GM23338 (cell line): ENCODE data around the gene GGCT. TPM values are rescaled to one million over a fixed set of nuclear protein-coding genes. Genes with fewer than 3 reads are reported as not detected.

Experiments
- ATAC-seq: fragments of 200-7000 bp; cut with Tn5 transposase; 3 replicates; pipeline ENCODE4 v1.9.1; 2020
- DNase-seq: peaks from one replicate; pipeline ENCODE4 v3.0.0-alpha.2; 2015; ENCODE audit warnings: low spot score
- H2AFZ ChIP-seq: fragments of 200-600 bp; sonication (generic); 2 replicates; pipeline ENCODE4 v1.8.0; 2016; ENCODE audit warnings: antibody characterized with exemption, mild to moderate bottlenecking, moderate library complexity
- H3F3A ChIP-seq: fragments of 200-600 bp; sonication (generic); replicated peaks from 2 replicates; pipeline ENCODE4 v1.8.0; 2017; ENCODE audit warnings: antibody characterized with exemption, mixed run types, low read depth
- H3K27ac ChIP-seq: fragments of 200-600 bp; sonication (generic); 2 replicates; pipeline ENCODE4 v1.6.1; 2016; ENCODE audit warnings: low read depth
- H3K27me3 ChIP-seq: fragments of 200-600 bp; sonication (generic); 2 replicates; pipeline ENCODE4 v1.8.0; 2016; ENCODE audit warnings: mild to moderate bottlenecking, mixed run types, moderate library complexity; ENCODE audit not compliant: insufficient read depth
- H3K36me3 ChIP-seq: fragments of 200-600 bp; sonication (generic); 2 replicates; pipeline ENCODE4 v1.8.0; 2016; ENCODE audit warnings: mild to moderate bottlenecking; ENCODE audit not compliant: insufficient read depth
- H3K4me1 ChIP-seq: fragments of 200-600 bp; sonication (generic); 2 replicates; pipeline ENCODE4 v1.8.0; 2016; ENCODE audit warnings: mild to moderate bottlenecking, moderate library complexity; ENCODE audit not compliant: insufficient read depth
- H3K4me2 ChIP-seq: fragments of 200-600 bp; sonication (generic); 2 replicates; pipeline ENCODE4 v1.7.1; 2017; ENCODE audit warnings: mixed run types
- H3K4me3 ChIP-seq: fragments of 200-600 bp; sonication (generic); 2 replicates; pipeline ENCODE4 v1.6.1; 2016; ENCODE audit warnings: mixed run types
- H3K79me2 ChIP-seq: fragments of 200-600 bp; sonication (generic); replicated peaks from 2 replicates; pipeline ENCODE4 v1.8.0; 2017; ENCODE audit warnings: mild to moderate bottlenecking; ENCODE audit not compliant: insufficient read depth
- H3K9me2 ChIP-seq: fragments of 200-600 bp; sonication (generic); 2 replicates; pipeline ENCODE4 v1.8.0; 2017; ENCODE audit not compliant: insufficient read depth
- H4K20me1 ChIP-seq: fragments of 200-600 bp; sonication (generic); replicated peaks from 2 replicates; pipeline ENCODE4 v1.8.0; 2017; ENCODE audit warnings: mild to moderate bottlenecking; ENCODE audit not compliant: insufficient read depth
- H3K27ac Mint-ChIP-seq: 2 replicates; pipeline ENCODE4 v1.8.0; 2020; ENCODE audit warnings: inconsistent platforms, mild to moderate bottlenecking, moderate library complexity, mixed read lengths
- H3K27me3 Mint-ChIP-seq: 3 replicates; pipeline ENCODE4 v1.8.0; 2022; ENCODE audit warnings: low read depth, mild to moderate bottlenecking, moderate library complexity, mixed read lengths, inconsistent platforms; ENCODE audit not compliant: insufficient read depth, poor library complexity
- H3K36me3 Mint-ChIP-seq: 3 replicates; pipeline ENCODE4 v1.8.0; 2021; ENCODE audit warnings: low read depth, mild to moderate bottlenecking, inconsistent platforms, moderate library complexity, mixed read lengths
- H3K4me1 Mint-ChIP-seq: 3 replicates; pipeline ENCODE4 v1.8.0; 2020; ENCODE audit warnings: mild to moderate bottlenecking, inconsistent platforms, mixed read lengths
- H3K4me3 Mint-ChIP-seq: 3 replicates; pipeline ENCODE4 v1.8.0; 2021; ENCODE audit warnings: moderate library complexity, mild to moderate bottlenecking, inconsistent platforms, mixed read lengths
- H3K9me3 Mint-ChIP-seq: 3 replicates; pipeline ENCODE4 v1.8.0; 2020; ENCODE audit warnings: moderate library complexity, mild to moderate bottlenecking, inconsistent platforms, mixed read lengths
- CREB1 ChIP-seq: fragments of 250-450 bp; sonication (Bioruptor Pico); IDR thresholded peaks from 2 replicates; pipeline ENCODE4 v1.5.0; 2020; ENCODE audit warnings: low read depth, mild to moderate bottlenecking, moderate library complexity
- EZH2phosphoT487 ChIP-seq: fragments of 200-600 bp; sonication (generic); IDR thresholded peaks from one replicate; pipeline ENCODE4 v1.8.1; 2018; ENCODE audit warnings: antibody characterized with exemption; ENCODE audit not compliant: unreplicated experiment
- JUNB ChIP-seq: IDR thresholded peaks from one replicate; pipeline ENCODE4 v1.6.1; 2016; ENCODE audit warnings: antibody characterized with exemption; ENCODE audit not compliant: unreplicated experiment
- POLR2AphosphoS5 ChIP-seq: IDR thresholded peaks from 2 replicates; pipeline ENCODE4 v1.6.1; 2016; ENCODE audit warnings: antibody characterized with exemption, low read depth
- ZNF114 ChIP-seq: fragments of 250-450 bp; sonication (Bioruptor Pico); IDR thresholded peaks from 2 replicates; pipeline ENCODE4 v1.5.0; 2020; ENCODE audit warnings: mild to moderate bottlenecking, moderate library complexity
- polyA plus RNA-seq: library from polyadenylated mRNA; unstranded; fragments of >200 nt; fragmentation: Nextera tagmentation; extraction: Ambion mirVana; gene quantifications from 2 replicates; pipeline ENCODE4 v1.2.1, GENCODE V29; 2016
- total RNA-seq: library from RNA; depleted of rRNA; stranded (reverse); fragments of >200 nt; shearing (Covaris generic); gene quantifications from 2 replicates; pipeline ENCODE4 v1.2.3, GENCODE V29; 2014
- TF ChIP-seq, protein P1 (sequence below): IDR thresholded peaks from 2 replicates; pipeline ENCODE4 v1.6.1; 2016; ENCODE audit warnings: antibody characterized with exemption
- TF ChIP-seq, protein P2 (sequence below): fragments of 250-450 bp; sonication (Bioruptor Pico); IDR thresholded peaks from 2 replicates; pipeline ENCODE4 v1.5.0; 2020; ENCODE audit warnings: mild to moderate bottlenecking, moderate library complexity

GGCT gene
- total and polyA plus RNA-seq, 2 experiments from 2014 or later = 104 to 229 TPM

DNA sequence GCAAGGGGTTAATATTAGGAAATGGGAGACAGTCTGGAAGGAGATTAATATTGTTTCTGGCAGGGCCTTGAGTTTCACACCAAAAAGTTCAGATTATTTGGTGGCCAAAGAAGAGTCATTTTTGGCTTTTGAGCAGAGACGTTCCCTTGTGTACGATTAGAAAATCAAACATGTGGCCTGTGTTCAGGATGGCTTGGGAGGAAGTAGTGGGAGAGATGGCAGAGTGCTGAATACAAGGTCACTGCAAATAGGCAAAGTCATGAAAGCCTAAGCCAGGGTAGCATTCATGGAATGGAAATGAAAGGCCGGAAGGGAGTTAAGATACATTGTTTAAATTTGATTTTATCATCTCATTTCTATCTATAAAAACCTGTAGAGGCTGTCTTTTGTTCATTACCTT is 9.5 kb upstream of the GGCT start (continued):
- TF ChIP-seq EZH2phosphoT487 (no peak), ZNF114 (CRISPR knock-in tag) (no peak), JUNB (no peak), CREB1 (CRISPR knock-in tag) (no peak)

DNA sequence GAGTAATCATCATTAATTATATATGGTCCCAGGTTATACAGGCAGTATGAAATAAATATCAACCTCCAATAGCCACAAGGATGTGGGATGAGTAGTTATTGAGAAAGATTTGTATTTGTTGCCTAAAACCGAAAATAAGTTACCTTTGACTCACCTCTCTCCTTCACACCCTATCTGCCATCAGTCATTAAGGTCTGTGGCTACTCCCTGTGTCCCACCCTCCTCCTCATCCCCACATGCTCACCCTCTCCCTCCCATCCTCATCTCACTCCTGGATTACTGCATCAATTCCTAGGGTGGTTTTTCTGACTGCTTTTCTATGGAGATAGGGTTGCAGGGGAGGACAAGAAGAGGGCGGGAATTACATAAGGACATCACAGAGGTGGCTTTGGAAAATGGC is 9.1 kb upstream of the GGCT start:
- H3K4me1 Mint-ChIP-seq = peaks cover 10% of the 10 kb centered on the region; the same call in 2 of the 3 replicates
- H3K79me2 ChIP-seq = no peaks in the 10 kb centered on the region
- no peaks in the 10 kb centered on the region for H3F3A ChIP-seq
- no peak overlapping the region for H3K4me3 ChIP-seq
- no peak for ATAC-seq
- no peak overlapping the region for H3K27ac ChIP-seq
- H3K27me3 ChIP-seq = no peaks in the 10 kb centered on the region
- H3K9me2 ChIP-seq = no peaks in the 10 kb centered on the region
- no peaks in the 10 kb centered on the region for H4K20me1 ChIP-seq
- no peak overlapping the region for H3K27ac Mint-ChIP-seq
- no peak for TF ChIP-seq ZNF114 (CRISPR knock-in tag)
- no peak overlapping the region for H3K4me3 Mint-ChIP-seq
- H3K9me3 Mint-ChIP-seq = no peaks in the 10 kb centered on the region
- H3K4me1 ChIP-seq = no peaks in the 10 kb centered on the region
- H3K36me3 ChIP-seq = no peaks in the 10 kb centered on the region
- H2AFZ ChIP-seq = peak overlapping the region; percentile 64; the same call in 1 of the 2 replicates
- no peak for DNase-seq
- H3K36me3 Mint-ChIP-seq = no peaks in the 10 kb centered on the region
- peaks cover 2% of the 10 kb centered on the region for H3K27me3 Mint-ChIP-seq
- H3K4me2 ChIP-seq = no peak overlapping the region

DNA sequence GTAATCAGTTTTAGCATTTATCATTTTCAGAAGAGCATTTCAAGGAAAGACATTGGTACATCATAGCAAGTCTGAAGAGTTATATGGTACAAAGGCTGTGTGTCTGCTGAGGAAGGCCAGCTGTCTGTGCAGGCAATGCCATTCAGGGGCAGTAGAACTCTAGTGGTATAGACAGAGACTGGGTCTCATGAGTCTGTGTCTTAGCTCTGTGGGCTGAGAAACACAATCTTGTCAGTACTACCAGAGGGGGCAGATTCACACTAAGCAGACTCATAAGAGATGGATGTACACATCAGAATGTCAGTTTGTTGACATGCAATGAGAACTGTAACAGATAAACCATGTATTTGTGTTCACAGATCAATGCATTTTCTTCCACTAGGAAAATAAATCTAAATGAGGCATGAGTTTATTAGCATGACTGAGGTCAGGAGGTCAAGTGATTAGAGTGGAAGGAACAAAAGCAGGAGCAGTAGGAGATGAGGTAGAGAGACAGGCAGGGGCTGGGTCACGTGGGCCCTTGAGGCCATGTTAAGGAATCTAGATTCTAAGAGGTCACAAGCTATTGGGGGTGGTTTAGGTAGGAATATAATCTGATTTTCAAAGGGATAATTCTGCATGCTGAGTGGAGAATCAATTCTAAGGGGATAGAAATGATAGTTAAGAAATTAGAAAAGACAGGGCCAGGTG is 7.5 kb upstream of the GGCT start:
- Histone ChIP-seq H2AFZ (no peak overlapping the region), H3K4me1 (no peaks in the 10 kb centered on the region), H3F3A (no peaks in the 10 kb centered on the region), H4K20me1 (no peaks in the 10 kb centered on the region), H3K36me3 (no peaks in the 10 kb centered on the region), H3K9me2 (0 out of 2 replicates have a peak, but pooled peaks cover 6% of the 10 kb centered on the region), H3K79me2 (no peaks in the 10 kb centered on the region), H3K27ac (no peak overlapping the region), H3K4me3 (no peak overlapping the region), H3K27me3 (no peaks in the 10 kb centered on the region), H3K4me2 (no peak overlapping the region)
- H3K4me1 Mint-ChIP-seq = peaks cover 10% of the 10 kb centered on the region; the same call in 2 of the 3 replicates
- ATAC-seq (peak; percentile 57), DNase-seq (no peak)
- peaks cover 4% of the 10 kb centered on the region for H3K27me3 Mint-ChIP-seq
- H3K36me3 Mint-ChIP-seq = peaks cover 6% of the 10 kb centered on the region; the same call in 2 of the 3 replicates
- no peak overlapping the region for H3K27ac Mint-ChIP-seq
- peaks cover 16% of the 10 kb centered on the region for H3K9me3 Mint-ChIP-seq
- TF ChIP-seq EZH2phosphoT487 = no peak
- TF ChIP-seq, protein P1, sequence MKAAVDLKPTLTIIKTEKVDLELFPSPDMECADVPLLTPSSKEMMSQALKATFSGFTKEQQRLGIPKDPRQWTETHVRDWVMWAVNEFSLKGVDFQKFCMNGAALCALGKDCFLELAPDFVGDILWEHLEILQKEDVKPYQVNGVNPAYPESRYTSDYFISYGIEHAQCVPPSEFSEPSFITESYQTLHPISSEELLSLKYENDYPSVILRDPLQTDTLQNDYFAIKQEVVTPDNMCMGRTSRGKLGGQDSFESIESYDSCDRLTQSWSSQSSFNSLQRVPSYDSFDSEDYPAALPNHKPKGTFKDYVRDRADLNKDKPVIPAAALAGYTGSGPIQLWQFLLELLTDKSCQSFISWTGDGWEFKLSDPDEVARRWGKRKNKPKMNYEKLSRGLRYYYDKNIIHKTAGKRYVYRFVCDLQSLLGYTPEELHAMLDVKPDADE = no peak
- H3K4me3 Mint-ChIP-seq = no peak overlapping the region

DNA sequence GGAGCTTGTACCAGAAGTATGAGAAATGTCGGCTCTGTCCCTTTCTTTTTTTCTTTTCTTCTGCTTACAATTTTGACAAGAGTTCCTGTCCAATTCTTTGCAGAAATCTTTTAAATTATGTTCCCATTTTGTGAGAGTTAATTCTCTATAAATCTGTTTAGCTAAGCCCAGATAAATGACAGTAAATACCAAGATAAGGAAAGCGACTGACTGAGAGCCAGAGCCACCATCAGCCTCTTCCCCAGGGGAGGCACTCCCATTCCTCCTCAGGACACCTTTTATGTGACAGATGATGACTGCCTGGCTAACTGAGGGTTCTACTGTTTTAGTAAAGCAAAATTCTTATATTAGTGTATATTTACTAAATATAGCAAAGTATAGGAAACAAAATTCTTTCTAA is 6.9 kb upstream of the GGCT start:
- Histone ChIP-seq H3K4me2 (no peak overlapping the region), H3K27ac (no peak overlapping the region), H3K79me2 (no peaks in the 10 kb centered on the region), H4K20me1 (no peaks in the 10 kb centered on the region), H3K4me1 (no peaks in the 10 kb centered on the region), H3K27me3 (no peaks in the 10 kb centered on the region), H3K9me2 (0 out of 2 replicates have a peak, but pooled peaks cover 6% of the 10 kb centered on the region), H3K36me3 (no peaks in the 10 kb centered on the region), H3F3A (no peaks in the 10 kb centered on the region), H3K4me3 (no peak overlapping the region), H2AFZ (no peak overlapping the region)
- H3K9me3 Mint-ChIP-seq = peaks cover 22% of the 10 kb centered on the region
- ATAC-seq (no peak), DNase-seq (no peak)
- peaks cover 11% of the 10 kb centered on the region; the same call in 2 of the 3 replicates for H3K36me3 Mint-ChIP-seq
- no peak overlapping the region for H3K27ac Mint-ChIP-seq
- H3K4me3 Mint-ChIP-seq = no peak overlapping the region
- peaks cover 10% of the 10 kb centered on the region; the same call in 2 of the 3 replicates for H3K4me1 Mint-ChIP-seq
- H3K27me3 Mint-ChIP-seq = peaks cover 9% of the 10 kb centered on the region
- TF ChIP-seq ZNF114 (CRISPR knock-in tag) (no peak), POLR2AphosphoS5 (no peak), JUNB (no peak)
- TF ChIP-seq, protein P2, sequence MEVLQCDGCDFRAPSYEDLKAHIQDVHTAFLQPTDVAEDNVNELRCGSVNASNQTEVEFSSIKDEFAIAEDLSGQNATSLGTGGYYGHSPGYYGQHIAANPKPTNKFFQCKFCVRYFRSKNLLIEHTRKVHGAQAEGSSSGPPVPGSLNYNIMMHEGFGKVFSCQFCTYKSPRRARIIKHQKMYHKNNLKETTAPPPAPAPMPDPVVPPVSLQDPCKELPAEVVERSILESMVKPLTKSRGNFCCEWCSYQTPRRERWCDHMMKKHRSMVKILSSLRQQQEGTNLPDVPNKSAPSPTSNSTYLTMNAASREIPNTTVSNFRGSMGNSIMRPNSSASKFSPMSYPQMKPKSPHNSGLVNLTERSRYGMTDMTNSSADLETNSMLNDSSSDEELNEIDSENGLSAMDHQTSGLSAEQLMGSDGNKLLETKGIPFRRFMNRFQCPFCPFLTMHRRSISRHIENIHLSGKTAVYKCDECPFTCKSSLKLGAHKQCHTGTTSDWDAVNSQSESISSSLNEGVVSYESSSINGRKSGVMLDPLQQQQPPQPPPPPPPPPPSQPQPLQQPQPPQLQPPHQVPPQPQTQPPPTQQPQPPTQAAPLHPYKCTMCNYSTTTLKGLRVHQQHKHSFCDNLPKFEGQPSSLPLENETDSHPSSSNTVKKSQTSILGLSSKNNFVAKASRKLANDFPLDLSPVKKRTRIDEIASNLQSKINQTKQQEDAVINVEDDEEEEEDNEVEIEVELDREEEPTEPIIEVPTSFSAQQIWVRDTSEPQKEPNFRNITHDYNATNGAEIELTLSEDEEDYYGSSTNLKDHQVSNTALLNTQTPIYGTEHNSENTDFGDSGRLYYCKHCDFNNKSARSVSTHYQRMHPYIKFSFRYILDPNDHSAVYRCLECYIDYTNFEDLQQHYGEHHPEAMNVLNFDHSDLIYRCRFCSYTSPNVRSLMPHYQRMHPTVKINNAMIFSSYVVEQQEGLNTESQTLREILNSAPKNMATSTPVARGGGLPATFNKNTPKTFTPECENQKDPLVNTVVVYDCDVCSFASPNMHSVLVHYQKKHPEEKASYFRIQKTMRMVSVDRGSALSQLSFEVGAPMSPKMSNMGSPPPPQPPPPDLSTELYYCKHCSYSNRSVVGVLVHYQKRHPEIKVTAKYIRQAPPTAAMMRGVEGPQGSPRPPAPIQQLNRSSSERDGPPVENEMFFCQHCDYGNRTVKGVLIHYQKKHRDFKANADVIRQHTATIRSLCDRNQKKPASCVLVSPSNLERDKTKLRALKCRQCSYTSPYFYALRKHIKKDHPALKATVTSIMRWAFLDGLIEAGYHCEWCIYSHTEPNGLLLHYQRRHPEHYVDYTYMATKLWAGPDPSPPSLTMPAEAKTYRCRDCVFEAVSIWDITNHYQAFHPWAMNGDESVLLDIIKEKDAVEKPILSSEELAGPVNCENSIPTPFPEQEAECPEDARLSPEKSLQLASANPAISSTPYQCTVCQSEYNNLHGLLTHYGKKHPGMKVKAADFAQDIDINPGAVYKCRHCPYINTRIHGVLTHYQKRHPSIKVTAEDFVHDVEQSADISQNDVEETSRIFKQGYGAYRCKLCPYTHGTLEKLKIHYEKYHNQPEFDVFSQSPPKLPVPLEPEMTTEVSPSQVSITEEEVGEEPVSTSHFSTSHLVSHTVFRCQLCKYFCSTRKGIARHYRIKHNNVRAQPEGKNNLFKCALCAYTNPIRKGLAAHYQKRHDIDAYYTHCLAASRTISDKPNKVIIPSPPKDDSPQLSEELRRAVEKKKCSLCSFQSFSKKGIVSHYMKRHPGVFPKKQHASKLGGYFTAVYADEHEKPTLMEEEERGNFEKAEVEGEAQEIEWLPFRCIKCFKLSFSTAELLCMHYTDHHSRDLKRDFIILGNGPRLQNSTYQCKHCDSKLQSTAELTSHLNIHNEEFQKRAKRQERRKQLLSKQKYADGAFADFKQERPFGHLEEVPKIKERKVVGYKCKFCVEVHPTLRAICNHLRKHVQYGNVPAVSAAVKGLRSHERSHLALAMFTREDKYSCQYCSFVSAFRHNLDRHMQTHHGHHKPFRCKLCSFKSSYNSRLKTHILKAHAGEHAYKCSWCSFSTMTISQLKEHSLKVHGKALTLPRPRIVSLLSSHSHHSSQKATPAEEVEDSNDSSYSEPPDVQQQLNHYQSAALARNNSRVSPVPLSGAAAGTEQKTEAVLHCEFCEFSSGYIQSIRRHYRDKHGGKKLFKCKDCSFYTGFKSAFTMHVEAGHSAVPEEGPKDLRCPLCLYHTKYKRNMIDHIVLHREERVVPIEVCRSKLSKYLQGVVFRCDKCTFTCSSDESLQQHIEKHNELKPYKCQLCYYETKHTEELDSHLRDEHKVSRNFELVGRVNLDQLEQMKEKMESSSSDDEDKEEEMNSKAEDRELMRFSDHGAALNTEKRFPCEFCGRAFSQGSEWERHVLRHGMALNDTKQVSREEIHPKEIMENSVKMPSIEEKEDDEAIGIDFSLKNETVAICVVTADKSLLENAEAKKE (CRISPR knock-in tag) = no peak
